ENCODE results near the gene MKLN1.

The MKLN1 gene

DNA sequence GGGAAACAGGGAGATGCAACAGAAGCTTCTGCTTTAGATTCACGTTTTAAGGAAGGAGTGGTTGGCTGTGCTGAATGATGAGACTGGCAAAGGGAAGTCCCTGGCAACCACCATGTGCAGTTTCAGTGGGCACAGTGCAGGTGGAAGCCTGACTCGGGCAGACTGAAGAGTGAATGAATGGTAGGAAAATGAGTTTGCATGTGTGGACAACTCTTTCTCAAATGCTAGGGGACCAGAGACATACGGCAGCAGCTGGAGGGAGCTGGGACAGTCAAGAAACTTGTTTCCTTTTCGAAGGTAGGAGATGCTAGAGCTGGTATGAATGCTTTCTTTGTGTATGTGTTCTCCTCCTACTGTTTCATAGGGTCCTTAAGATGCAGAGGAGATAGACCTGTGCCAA lies 199.8 kb downstream of the MKLN1 start:
- no peak for DNase-seq

DNA sequence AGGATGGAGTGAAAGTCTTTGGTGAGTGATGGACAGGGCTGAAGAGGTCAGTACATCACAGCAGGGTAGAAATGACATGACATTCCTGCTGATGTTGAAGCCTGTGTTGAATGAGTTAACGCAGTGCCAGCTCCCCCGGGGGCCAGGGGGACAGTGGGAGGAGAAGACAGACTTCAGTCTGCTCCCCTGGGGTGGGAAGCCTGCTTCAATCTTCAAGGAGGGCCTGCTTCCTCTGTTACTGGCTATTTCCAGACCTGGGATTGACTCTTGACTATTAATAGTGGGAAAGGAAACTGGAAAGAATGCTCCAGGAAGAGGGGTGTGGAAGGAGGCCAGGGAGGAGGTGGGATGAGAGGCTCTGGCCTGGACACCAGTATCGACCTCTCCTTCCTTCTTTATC lies 201.5 kb downstream of the MKLN1 start:
- no peak for DNase-seq

DNA sequence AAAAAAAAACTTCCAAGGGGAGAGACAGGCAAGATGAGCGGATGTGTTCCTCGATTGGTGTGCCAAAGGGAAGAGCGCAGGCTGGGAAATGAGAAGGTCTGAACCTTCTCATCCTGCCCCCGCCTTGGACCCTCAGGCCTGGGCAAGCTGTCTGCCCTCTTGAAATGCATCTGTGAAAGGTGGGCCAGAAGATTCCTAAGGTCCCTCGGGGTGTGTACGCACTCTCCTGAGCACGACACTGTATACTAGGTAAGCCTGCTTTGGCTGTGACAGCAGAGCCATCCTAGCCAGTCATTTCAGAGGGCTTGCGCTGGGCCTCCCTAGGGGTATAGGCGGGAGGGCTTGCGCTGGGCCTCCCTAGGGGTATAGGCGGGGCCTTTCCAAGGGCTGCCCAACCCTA lies 201.9 kb downstream of the MKLN1 start:
- no peak for DNase-seq

DNA sequence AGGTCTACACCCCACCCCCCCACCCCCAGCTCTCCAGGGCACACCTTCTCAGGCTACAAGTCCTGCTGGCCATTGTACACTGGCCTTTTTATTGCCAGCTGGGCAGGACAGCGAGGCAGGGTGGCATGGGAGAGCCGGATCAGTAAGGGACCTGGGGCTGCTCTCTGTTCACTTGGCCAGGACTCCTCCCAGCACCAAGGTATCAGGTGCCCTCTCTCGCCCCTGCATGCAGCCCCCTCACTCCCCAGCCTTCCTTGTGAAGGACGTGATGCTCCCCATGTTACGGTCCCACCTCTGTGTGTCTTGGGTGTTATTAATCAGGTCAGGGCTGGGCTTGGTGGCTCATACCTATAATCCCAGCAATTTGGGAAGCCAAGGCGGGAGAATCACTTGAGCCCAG lies 202.5 kb downstream of the MKLN1 start:
- DNase-seq, result no peak

DNA sequence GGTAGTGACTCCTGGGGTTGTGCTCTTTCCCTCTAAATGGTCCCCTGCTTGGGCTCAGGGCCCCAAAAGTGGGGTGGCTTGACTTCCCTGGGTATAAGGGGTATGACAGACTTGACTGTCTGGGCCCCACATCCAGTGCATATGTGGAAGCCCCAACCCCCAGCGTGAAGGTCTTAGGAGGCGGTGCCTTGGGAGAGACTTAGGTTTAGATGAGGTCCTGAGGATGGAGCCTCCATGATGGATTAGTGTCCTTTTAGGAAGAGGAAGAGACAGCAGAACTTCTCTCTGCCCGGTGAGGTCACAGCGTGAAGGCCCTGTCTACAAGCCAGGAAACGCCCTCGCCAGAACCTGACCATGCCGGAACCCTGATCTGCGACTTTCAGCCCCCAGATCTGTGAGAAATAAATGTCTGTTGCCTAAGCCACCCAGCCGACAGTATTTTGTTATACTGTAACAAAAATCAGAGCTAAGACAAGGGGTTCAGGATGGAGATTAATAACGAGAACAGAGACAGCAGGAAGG lies 205.0 kb downstream of the MKLN1 start:
- no peak for DNase-seq

DNA sequence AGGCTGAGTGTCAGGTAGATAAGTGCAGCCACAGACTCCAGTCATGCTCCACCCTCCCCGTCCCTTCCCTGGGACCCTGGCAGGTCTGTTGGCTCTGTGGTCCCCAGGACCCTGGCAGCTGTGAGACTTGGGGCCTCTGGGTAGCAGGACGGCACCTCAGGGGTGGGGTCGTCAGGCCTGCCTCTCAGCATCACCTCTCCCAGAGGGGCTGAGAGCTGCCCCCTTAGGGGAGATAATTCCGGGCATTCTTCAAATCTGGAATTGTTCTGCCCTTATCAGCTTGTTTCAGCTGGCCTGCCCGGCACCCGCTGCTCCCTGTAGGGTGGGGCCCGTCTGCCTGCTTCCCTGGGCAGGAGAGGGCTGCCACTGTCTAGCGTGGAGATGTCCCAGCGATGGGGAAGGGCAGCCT lies 205.5 kb downstream of the MKLN1 start:
- DNase-seq, result no peak

DNA sequence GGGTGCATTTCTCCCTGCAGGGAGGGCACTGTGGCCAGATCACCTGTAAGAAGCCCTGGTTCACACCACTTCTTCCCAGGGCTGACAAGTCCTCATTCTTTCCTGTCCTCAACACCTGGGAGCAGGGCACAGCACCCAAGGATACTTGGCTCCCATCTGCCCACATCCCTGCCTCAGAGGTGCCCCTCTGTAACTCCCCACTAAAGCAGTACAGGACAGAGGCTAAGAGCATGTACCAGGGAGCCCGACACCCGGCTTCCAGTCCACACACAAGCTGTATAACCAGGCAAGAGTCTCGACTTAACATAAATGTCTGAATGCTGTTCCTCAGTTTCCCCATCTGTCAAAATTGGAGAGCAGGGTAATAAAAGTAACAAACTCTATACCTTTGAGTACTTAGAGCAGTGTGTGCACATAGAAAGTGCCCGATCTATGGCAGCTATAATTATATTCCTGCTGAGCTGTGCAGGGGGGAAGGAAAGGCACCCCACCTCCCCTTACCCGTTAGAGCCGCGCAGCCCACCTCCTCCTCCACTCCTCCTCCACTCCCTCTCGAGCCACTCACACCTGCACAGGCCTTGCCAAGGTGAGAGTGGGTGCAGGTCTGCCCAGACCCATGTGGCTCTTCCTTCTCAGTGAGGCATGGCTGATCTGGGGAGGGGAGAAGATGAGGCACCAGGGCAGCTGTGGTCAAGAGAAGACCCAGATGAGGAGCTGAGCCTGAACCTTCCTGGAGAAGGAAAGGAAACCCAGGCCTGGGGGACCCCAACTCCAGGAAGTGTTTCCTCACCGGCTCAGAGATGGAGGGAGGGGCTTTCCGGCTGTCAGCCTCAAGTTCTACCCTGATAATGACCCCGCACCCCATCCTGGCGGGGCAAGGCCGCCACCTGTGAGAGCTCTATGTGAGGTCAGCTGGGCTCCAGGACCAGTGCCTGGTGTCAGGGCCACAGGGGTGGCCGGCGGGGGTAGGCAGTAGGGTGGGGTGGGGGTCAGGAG lies 206.2 kb downstream of the MKLN1 start:
- no peak for DNase-seq

DNA sequence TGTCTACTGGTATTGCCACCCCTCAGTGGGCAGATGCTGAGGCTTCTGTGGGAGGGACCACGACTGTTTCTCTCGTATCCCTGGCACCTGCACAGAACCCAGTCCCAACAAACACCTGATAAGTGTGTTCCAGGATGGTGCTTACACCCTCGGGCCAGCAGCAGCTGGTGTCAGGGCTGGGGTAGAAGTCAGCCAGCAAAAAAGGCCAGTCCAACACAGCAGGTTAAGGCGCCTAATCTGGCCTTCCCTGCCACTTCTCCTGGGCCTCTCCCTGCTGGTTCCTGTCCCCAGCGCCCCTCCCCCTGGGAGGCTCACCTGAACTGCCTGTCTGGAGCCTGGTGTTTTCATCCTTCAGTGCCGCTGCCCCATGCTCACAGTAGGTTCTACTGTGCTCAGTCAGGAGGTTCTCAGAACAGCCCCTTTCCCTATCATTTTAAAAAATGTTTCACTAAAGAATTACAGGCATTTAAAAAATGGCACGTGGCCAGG lies 208.7 kb downstream of the MKLN1 start:
- DNase-seq, result no peak

DNA sequence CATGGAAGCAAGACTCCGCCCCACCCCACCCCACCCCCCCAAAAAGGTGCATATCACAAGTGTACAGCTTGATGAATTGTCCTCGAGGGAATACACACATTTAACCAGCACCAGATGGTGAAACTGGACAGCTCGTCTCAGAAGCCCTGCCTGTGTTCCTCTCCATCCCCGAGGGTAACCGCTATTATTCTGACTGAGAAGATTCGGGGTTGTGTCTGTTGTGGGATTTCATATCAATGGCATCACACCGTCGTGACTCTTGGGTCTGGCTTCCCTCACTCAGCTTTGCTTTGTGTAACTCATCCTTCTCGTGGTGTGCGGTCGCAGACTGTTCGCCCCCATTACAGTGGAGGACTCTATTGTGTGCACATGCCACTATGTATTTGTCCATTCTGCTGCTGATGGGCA lies 209.9 kb downstream of the MKLN1 start:
- no peak for DNase-seq

DNA sequence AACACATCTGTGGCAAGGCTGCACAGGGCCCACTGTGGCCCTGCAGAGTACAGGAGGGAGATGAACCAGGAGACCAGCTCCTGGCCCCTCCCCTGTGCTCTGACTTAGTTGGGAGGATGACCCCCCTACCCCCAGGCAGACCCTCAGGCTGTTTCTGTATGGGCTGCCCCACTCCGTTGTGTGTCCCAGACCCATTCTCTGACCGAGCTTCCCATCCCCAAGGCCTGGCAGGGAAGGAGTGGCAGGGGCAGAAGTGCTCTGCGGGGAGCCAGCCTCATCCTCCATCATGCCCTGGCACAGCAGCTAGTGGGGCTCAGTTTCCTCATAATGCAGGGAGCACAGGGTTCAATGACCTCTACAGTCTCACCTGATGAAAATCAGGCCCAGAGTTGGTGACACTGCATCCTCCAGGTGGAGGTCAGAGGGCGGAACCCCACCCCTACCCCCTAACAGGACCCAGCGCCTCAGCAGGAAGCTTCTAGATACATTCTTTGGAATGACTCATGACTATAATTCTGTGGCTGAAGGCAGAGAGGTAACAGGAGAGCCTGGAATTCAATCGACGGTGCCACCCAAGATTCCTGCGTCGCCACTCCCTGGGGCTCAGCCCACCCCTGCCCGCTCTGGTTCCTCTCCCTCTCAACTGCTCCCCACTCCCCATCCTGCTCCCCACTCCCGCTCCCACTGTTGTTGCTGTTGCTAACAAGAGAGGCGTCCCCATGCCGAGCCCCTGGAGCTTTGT lies 210.6 kb downstream of the MKLN1 start:
- DNase-seq, result no peak

DNA sequence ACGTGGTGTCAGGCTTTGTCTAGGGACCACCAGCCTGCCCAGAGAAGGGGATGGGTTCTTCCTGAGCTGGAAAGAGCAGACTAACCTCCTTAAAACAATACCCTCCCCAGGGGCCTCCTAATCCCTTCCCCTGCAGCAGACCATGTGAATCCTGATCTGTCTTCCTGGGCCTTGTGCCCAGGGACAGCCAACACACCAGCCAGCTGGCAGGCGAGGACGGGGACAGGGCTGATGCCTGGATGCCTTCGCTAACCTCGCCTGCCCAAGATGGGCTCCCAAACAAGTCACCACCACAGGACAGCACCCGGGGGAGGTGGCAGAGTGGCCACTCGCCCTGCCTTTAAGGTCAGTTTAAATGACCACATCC lies 211.1 kb downstream of the MKLN1 start:
- peak; percentile 49 for DNase-seq

DNA sequence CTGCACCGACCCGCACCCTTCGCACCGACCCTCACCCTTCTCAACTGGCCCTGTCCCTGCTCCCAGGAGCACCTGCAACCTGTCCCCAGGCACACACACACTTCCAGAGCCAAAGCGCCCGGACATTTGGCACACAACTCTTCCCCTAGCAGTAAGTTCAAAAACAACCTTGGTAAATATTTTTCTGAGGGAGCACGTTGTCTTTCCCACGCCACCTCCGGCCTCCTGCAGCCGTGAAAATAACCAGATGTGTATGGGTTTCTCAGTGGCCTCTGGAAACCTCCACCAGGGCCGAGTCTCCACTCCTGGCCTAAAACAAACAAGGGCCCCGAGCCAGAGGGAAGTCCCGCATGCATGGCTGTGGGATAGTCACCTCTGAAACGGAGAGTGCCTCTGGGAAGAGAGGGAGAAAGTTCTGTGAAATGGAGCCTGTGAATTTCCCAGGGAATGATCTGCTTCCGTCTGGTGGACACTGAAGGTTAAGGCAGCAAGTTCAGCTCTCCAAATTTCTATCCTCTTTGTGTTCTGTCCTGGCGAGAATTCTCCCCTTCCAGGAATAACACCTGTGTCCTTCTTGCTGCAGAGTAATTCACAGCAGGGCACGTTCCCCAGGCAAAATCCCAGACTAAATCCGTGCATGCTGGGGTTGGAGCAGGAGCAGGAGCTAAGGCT lies 213.0 kb downstream of the MKLN1 start:
- DNase-seq, result no peak

DNA sequence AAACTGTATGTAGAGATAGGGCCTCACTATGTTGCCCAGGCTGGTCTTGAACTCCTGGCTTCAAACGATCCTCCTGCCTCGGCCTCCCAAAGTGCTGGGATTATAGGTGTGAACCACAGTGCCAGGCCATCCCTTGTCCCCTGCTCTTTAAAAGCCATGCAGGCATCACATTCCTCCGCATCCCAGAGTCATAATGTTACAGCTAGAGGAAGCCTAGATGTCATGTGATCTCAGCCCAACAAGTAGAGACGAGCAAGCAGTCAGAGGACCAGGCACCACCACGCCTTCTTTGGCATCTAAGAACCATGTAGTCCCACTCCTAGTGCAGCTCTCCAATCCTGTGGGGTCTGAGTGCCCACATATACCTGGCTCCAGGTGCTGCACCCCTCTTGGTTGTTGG lies 215.6 kb downstream of the MKLN1 start:
- no peak for DNase-seq

DNA sequence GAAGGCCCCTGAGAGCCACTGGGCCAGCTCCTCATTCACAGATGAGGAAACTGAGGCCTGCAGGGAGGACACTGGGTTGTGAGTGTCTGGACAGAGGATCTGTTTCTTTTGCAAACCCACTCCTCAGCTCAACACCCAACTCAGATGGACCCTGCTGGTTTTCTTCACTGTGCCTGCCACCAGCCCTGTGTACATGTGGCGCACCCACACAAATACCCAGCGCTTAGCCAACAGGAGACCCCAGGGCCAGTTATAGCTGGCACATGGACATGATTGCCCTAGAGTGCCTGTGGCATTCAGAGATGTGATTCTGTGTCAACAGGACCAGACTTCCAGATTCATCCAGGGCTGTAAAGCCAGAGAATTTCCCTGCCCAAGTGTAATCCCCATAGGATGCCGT lies 216.3 kb downstream of the MKLN1 start:
- no peak for DNase-seq

DNA sequence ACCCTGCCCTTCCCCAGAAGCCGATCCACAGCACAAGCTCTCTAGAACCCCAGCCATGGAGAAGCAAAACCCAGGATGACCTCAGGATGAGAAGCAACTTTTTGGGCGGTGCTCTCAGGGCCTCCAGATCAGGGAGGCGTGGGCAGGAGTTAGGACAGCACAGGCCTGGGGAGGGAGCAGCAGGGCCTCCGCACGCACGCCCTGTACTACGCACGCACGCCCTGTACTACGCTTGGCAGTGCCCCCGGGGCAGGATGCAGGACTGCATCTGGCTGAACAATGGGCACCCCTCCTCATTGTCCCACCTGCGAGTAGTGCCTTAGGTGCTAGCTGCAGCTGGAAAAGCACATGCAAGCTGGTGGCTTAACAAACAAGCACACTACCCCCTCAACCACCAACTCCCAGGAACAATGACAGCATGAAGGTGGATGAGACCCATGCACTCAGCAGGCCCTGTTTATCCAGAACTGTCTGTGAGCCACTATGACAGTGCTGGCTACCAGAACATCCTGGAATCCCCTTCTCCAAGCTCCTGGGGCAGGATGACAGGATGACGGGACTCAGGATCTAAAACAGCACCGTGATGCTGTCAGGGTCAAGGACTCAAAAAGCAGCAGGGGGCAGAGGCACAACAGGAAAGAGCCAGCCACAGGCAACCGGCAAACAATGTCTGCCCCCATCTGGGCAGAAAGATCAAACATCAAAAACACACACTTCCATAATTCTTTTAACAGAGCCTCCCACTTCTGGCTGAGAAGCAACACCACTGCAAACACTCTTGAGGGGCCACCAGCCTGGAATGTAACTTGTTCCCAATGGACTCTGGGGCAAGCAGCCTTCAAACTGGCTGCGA lies 217.0 kb downstream of the MKLN1 start:
- DNase-seq, result peak; percentile 32

DNA sequence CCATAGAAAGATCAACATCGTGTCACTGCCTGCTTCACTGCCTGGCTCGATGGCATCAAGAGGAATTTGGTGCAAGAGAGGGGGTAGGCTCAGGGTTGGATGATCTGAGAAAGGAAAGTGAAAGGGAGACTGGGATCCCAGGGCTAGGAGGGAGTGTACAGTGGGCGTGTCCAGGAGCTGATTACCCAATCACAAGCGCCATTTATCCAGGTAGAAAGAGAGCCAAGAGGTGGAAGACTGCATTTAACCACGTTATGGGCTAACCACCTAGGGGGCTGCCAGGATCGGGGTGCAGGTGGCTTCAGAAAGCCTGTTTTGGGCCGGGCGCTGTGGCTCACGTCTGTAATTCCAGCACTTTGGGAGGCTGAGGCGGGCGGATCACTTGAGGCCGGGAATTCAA lies 218.4 kb downstream of the MKLN1 start:
- DNase-seq, result no peak
